Measurements from ENCODE around the gene YAF2.

The YAF2 gene

DNA sequence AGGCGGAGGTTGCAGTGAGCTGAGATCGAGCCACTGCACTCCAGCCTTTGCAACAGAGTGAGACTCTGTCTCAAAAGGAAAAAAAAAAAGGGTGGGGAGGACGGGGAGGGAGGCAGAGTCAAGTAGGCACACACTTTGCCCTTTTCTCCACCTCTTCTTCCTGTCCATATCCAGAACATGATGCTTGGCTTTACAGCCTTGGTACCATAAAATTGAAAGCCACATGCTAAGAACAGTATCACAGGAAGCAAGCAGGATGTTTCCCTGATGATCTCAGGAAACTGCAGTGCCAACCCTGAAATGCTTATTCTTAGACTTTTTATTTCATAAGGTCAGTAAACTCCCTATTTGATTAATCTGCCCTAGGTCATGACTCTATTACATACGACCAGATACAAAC lies 32.5 kb upstream of the YAF2 start:
- TF ChIP-seq, protein P1, sequence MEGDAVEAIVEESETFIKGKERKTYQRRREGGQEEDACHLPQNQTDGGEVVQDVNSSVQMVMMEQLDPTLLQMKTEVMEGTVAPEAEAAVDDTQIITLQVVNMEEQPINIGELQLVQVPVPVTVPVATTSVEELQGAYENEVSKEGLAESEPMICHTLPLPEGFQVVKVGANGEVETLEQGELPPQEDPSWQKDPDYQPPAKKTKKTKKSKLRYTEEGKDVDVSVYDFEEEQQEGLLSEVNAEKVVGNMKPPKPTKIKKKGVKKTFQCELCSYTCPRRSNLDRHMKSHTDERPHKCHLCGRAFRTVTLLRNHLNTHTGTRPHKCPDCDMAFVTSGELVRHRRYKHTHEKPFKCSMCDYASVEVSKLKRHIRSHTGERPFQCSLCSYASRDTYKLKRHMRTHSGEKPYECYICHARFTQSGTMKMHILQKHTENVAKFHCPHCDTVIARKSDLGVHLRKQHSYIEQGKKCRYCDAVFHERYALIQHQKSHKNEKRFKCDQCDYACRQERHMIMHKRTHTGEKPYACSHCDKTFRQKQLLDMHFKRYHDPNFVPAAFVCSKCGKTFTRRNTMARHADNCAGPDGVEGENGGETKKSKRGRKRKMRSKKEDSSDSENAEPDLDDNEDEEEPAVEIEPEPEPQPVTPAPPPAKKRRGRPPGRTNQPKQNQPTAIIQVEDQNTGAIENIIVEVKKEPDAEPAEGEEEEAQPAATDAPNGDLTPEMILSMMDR (IDR thresholded peaks at IDR 0.05; ENCODE audit: control insufficient read depth, extremely low read depth, insufficient read depth), result no peak
- H3K4me3 ChIP-seq (ENCODE audit: low read depth, low read length), result no peak overlapping the region
- no peak for DNase-seq (ENCODE audit: low read depth)

DNA sequence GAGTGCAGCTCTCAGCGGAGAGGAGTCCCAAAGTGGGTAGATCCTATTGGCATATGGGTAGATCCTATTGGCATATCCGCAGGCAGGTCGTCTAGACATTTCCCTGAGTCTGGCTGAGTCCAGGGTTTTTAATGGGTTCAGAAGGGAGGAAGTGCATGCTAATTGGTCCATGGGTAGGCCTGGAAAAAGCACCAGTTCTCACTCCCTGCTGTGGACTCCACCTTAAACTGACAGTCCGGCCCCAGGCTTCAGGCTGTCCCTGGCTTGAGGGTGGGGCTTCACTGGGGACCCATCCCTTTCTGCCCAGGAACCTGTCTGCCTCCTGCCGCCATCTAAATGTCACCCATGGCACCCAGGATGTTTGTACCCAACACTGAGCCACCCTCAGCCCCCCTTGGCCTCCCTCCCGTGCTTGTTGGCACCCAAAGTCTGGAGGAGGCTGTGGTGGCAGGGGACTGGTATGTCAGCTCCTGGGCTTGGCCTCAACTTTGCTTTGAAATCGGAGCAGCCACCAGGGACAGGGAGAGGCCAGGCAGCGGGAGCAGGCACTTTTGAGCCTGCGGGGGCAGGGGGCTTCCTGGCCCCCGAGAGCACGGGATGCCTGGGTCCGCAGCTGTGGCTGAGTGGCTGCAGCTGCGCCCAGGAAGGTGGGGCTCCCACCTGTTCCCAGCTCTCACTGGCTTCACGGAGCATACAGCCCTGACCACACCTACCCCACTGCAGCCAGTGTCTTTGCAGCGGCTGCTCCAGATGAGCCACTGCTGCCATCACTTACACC lies 29.6 kb upstream of the YAF2 start:
- DNase-seq (ENCODE audit: low read depth), result no peak
- H3K4me3 ChIP-seq (ENCODE audit: low read depth, low read length), result no peak overlapping the region
- TF ChIP-seq, protein P1 (IDR thresholded peaks at IDR 0.05; ENCODE audit: control insufficient read depth, extremely low read depth, insufficient read depth), result no peak

DNA sequence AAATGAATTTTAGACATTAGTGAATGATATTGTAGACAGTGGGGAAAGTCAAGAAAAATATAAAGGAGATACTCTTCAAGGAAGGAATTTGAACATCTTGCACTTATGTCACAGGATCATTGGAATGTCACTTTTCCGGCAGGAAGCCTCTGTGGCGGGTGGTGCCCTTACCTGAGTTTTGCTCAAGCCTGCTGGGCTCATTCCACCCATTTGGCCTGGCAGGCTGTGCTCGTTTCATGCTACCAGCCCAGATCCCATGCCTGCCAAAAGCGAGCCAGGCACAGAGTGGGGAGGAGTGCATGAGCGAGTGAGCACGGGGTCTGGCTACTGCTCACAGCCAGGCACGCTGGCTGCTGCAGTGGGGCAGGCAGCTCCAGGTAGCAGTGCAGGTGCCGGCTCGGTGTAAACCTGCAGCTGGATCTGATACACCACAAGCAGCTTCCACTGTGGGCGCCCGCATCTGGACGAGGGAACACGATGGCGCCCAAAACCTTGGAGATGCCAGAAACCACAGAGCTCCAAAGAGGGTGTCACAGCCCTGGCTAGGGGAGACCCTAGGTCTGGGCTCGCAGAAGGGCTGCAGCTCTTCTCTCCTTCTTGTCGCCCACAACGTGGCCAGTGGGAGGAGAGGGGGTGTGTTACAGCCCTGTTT lies 28.7 kb upstream of the YAF2 start:
- H3K4me3 ChIP-seq (ENCODE audit: low read depth, low read length), result no peak overlapping the region
- DNase-seq (ENCODE audit: low read depth), result no peak
- TF ChIP-seq, protein P1 (IDR thresholded peaks at IDR 0.05; ENCODE audit: control insufficient read depth, extremely low read depth, insufficient read depth), result no peak

DNA sequence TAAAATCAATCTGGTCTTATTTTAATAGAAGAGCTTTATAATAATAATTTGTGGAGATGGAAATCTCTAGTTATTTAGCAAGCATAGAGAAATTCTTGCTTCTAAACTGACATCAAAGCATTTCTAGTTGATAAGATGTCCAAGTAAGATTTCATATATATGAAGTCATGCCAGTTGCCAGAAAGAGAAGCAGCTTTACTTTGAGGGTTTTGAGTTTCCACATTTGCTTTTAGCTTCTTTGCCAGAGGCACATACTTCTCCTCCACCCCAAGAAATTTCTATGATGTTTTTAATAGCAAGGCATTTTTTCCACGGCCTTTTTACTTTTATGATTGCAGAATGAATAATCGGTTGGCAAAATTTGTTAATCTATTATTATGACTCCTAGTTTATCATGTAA lies 24.2 kb upstream of the YAF2 start:
- H3K4me3 ChIP-seq (ENCODE audit: low read depth, low read length), result no peak overlapping the region
- no peak for DNase-seq (ENCODE audit: low read depth)
- TF ChIP-seq, protein P1 (IDR thresholded peaks at IDR 0.05; ENCODE audit: control insufficient read depth, extremely low read depth, insufficient read depth), result no peak

DNA sequence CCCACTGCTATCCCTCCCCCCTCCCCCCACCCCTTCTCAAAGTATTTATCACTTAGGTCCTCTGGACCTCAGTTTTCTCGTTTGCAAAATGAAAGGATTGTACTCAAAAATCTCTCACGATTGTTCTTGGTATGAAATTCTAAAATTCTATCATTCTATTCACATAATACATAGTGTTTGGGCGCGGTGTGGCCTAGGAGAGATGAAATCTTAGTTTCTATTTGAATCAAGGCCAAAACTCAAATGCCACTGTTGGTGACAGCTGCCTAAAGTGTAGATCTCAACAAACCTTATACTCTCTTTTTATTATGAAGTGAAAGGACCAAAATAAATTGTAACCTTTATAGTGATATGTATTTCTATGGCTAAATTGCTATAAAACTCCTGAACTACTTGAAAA lies 23.7 kb upstream of the YAF2 start:
- no peak for DNase-seq (ENCODE audit: low read depth)
- TF ChIP-seq, protein P1 (IDR thresholded peaks at IDR 0.05; ENCODE audit: control insufficient read depth, extremely low read depth, insufficient read depth), result no peak
- no peak overlapping the region for H3K4me3 ChIP-seq (ENCODE audit: low read depth, low read length)

DNA sequence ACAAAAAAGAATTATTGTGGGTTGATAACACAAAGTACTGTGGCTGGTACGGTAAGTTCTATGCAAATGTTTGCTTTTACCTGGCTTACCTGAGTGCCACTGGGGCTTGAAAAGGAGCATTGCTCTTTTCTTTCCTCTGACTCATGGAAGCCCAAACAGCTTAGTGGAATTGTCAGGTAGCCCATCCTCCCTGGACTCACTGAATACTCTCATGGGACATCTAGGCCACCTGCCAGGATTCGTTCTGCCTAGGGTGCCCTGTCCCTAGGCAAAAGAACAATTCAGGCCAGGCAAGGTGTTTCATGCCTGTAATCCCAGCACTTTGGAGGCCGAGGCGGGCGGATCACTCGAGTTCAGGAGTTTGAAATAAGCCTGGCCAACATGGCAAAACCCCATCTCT lies 22.5 kb upstream of the YAF2 start:
- TF ChIP-seq, protein P1 (IDR thresholded peaks at IDR 0.05; ENCODE audit: control insufficient read depth, extremely low read depth, insufficient read depth), result no peak
- H3K4me3 ChIP-seq (ENCODE audit: low read depth, low read length), result no peak overlapping the region
- peak; percentile 19 for DNase-seq (ENCODE audit: low read depth)

All from LNCaP clone FGC (cell line).